Lung (tissue), 12 donors: Measurements from ENCODE around the gene CSK. TPM values are rescaled to one million over a fixed set of nuclear protein-coding genes. Genes with fewer than 3 reads are reported as not detected.

Experiments used
- ATAC-seq: fragments of 200-7000 bp; cut with Tn5 transposase; one replicate; pipeline ENCODE4 v1.9.1; 2020; ENCODE audit warnings: moderate number of reproducible peaks; ENCODE audit not compliant: insufficient read depth, low FRiP score
- DNase-seq, 3 donors: peaks; one replicate each; pipeline ENCODE4 v3.0.0-alpha.2; 2013 to 2017
- H3K27ac ChIP-seq, 2 donors: one replicate each; pipeline ENCODE4 v1.5.1; 2013; ENCODE audit warnings: mild to moderate bottlenecking in 2 of 2, moderate library complexity in 2 of 2, control low read depth in 1 of 2, inconsistent platforms in 1 of 2, low read depth in 1 of 2, low read length in 1 of 2
- H3K27me3 ChIP-seq, 3 donors: one replicate each; pipeline ENCODE4 v1.5.1; 2013; ENCODE audit warnings: low read length in 2 of 3; ENCODE audit not compliant: control insufficient read depth in 3 of 3, insufficient read depth in 3 of 3
- H3K36me3 ChIP-seq, 4 donors: one replicate each; pipeline ENCODE4 v1.5.1; 2013; ENCODE audit warnings: low read length in 4 of 4, mild to moderate bottlenecking in 1 of 4, moderate library complexity in 1 of 4; ENCODE audit not compliant: control insufficient read depth in 4 of 4, insufficient read depth in 4 of 4
- H3K4me1 ChIP-seq, 5 donors: one replicate each; pipeline ENCODE4 v1.5.1; 2013; ENCODE audit warnings: low read length in 5 of 5, mild to moderate bottlenecking in 2 of 5, moderate library complexity in 1 of 5; ENCODE audit not compliant: control insufficient read depth in 5 of 5, insufficient read depth in 5 of 5
- H3K4me3 ChIP-seq: one replicate; pipeline ENCODE4 v1.5.1; 2013; ENCODE audit warnings: mild to moderate bottlenecking, control low read depth, moderate library complexity
- H3K9ac ChIP-seq, 2 donors: one replicate each; pipeline ENCODE4 v1.5.1; 2013; ENCODE audit warnings: low read length in 2 of 2, control low read depth in 1 of 2; ENCODE audit not compliant: insufficient read depth in 1 of 2
- H3K9me3 ChIP-seq, 4 donors: one replicate each; pipeline ENCODE4 v1.5.1; 2013; ENCODE audit warnings: low read length in 3 of 4, mild to moderate bottlenecking in 1 of 4, moderate library complexity in 1 of 4; ENCODE audit not compliant: control insufficient read depth in 4 of 4, insufficient read depth in 3 of 4
- CTCF ChIP-seq: IDR thresholded peaks from 2 replicates; pipeline ENCODE4 v1.5.1; 2012; ENCODE audit warnings: mild to moderate bottlenecking; ENCODE audit errors: control extremely low read depth, extremely low read depth
- WGBS, 2 donors: extraction: QIAGEN DNeasy Blood & Tissue Kit; methylation state at CpG; one replicate each; pipeline ENCODE4 v1.1.7; 2013; 5-methylcytosine and 5-hydroxymethylcytosine counted together
- polyA plus RNA-seq, 2 donors: library from polyadenylated mRNA; stranded (reverse); fragments of 200-250 nt; gene quantifications; one replicate each; pipeline ENCODE4 v1.2.1, GENCODE V29; 2013
- total RNA-seq, 2 donors: library from RNA; depleted of rRNA in 1 of 2; stranded (reverse); fragments of >200 nt in 1 of 2; gene quantifications; one replicate each; pipeline ENCODE4 v1.2.1, GENCODE V29; 2014 to 2021
- donor health status: control.
- donor health status: control.
- donor health status: Bipolar disorder and iron deficiency.
- donor health status: healthy.
- donor health status: DM: yes; HTN: yes; CAD: no.

The CSK gene
- total and polyA plus RNA-seq, 4 donors = 39.7 to 99.1 (median 61.9) TPM

DNA sequence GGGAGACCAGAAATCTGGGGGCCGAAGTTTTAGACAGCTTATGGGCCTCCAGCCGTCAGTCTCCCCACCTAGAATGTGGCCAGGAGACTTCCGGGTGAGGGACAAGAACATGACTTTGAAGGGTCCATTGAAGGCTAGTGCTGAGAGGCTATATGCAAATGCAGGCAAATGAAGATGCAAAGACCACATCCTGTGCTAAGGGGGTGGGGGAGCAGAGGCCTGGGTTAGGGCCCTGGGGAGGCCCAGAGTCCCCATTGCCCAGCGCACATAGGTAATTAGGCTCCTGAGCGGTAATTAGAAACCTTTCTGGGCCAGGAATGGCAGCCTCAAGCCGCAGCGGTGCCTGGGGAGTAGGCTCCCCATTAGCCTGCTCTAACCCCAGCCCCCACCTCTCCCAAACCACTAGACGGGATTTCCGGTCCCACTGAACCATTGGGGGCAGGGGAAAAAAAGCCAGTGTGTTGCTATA is 6.8 kb downstream of the CSK start:
- H3K36me3 ChIP-seq = peaks cover 0 to 7% (median 3%) of the 10 kb centered on the region in 4 donors
- H3K9me3 ChIP-seq = no peaks in the 10 kb centered on the region
- 38 to 50% methylated on average over 9 of the region's 9 CpGs for WGBS, 2 donors
- TF ChIP-seq CTCF = no peak
- H3K27me3 ChIP-seq = no peaks in the 10 kb centered on the region
- no peak overlapping the region for H3K4me3 ChIP-seq
- H3K4me1 ChIP-seq = peaks cover 15 to 65% (median 34%) of the 10 kb centered on the region in 5 donors
- H3K27ac ChIP-seq = peak overlapping the region in 1 of 2 donors; percentile 87
- no peak overlapping the region for H3K9ac ChIP-seq
- no peak for ATAC-seq
- no peak for DNase-seq

GRCh38 chr15:74789171-74789631 is 7.3 kb downstream of the CSK start:
- Histone ChIP-seq H3K4me1 (peaks cover 15 to 63% (median 30%) of the 10 kb centered on the region in 5 donors), H3K9me3 (no peaks in the 10 kb centered on the region), H3K27me3 (no peaks in the 10 kb centered on the region), H3K36me3 (peaks cover 0 to 7% (median 3%) of the 10 kb centered on the region in 4 donors), H3K4me3 (no peak overlapping the region), H3K9ac (no peak overlapping the region), H3K27ac (peak overlapping the region in 1 of 2 donors; percentile 87)
- no peak for DNase-seq
- ATAC-seq = no peak
- 26 to 57% methylated on average over 14 of the region's 14 CpGs for WGBS, 2 donors
- no peak for TF ChIP-seq CTCF

DNA sequence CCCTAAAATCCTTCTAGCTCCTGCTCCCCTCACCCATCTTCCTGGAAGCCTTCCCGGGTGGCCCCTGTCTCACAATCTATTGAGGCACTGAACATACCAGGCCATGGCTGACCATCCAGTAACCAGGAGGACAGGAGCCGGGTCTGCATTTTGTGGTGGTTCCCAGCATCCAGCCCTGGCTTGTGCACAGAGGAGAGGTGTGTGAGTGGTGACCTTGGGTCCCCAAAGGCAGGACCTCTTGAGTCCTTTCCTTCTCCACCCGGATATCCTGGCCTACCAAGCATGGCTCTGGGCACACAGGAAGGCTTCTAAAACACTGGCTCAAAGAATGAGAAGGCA is 7.8 kb downstream of the CSK start:
- DNase-seq (no peak), ATAC-seq (no peak)
- Histone ChIP-seq H3K4me1 (peaks cover 15 to 65% (median 30%) of the 10 kb centered on the region in 5 donors), H3K27me3 (no peaks in the 10 kb centered on the region), H3K4me3 (no peak overlapping the region), H3K27ac (peak overlapping the region; percentile 36 to 87), H3K36me3 (peaks cover 0 to 7% (median 2%) of the 10 kb centered on the region in 4 donors), H3K9me3 (no peaks in the 10 kb centered on the region), H3K9ac (peak overlapping the region in 1 of 2 donors; percentile 55)
- no peak for TF ChIP-seq CTCF
- WGBS, 2 donors = 17 to 30% methylated on average over 3 of the region's 3 CpGs
